GM12891 (cell line): ENCODE data around the gene DOK1.
A peak's percentile ranks its signal among the peaks of the same experiment; 100 is the strongest.

Experiments
- DNase-seq: peaks from one replicate; pipeline ENCODE4 v3.0.0; 2011; ENCODE audit warnings: low spot score; ENCODE audit not compliant: insufficient read length
- FAIRE-seq: peaks from 2 replicates; lab custom pipeline; 2011; peaks lifted over from hg19 to GRCh38; lab: Jason Lieb, UNC
- PAX5 ChIP-seq: IDR thresholded peaks from 2 replicates; pipeline ENCODE4 v1.6.1; 2011; ENCODE audit warnings: low read length, moderate library complexity, mild to moderate bottlenecking; ENCODE audit not compliant: insufficient read depth, severe bottlenecking
- POLR2A ChIP-seq: IDR thresholded peaks from 2 replicates; pipeline ENCODE4 v1.6.1; 2011; ENCODE audit warnings: low read depth, low read length, control low read depth
- POLR2AphosphoS5 ChIP-seq: IDR thresholded peaks from 2 replicates; pipeline ENCODE4 v1.6.1; 2011; ENCODE audit warnings: low read depth, low read length, control low read depth
- POU2F2 ChIP-seq: IDR thresholded peaks from 2 replicates; pipeline ENCODE4 v1.6.1; 2011; ENCODE audit warnings: low read depth, mild to moderate bottlenecking, control low read depth, low read length, moderate library complexity
- SPI1 ChIP-seq: IDR thresholded peaks from 2 replicates; pipeline ENCODE4 v1.6.1; 2011; ENCODE audit warnings: low read depth, low read length, control low read depth
- TAF1 ChIP-seq: IDR thresholded peaks from 2 replicates; pipeline ENCODE4 v1.6.1; 2011; ENCODE audit warnings: low read depth, low read length, control low read depth

Gene DOK1

DNA sequence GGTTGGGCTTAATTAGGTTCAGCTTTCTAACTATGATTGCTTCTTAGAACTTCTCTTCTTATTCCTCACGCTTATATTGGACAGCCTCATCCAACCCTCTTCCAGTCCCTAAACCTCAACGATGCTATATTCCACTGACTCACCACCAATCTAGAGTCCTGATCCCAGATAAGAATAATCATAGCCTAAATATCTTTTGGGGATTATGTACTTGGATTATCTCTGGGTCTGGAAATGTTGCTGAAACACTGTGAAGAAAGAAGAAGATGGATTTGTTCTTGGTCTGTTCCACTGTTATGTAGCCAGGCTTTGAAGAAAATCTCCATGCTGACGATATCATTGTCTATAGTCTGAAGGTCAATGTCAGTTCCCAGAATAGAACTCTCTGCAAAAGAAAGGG is 26.9 kb downstream of the DOK1 start:
- DNase-seq (no peak), FAIRE-seq (no peak)
- TF ChIP-seq SPI1 = no peak
- no peak for TF ChIP-seq TAF1
- TF ChIP-seq POLR2A = no peak
- TF ChIP-seq POU2F2 = no peak

DNA sequence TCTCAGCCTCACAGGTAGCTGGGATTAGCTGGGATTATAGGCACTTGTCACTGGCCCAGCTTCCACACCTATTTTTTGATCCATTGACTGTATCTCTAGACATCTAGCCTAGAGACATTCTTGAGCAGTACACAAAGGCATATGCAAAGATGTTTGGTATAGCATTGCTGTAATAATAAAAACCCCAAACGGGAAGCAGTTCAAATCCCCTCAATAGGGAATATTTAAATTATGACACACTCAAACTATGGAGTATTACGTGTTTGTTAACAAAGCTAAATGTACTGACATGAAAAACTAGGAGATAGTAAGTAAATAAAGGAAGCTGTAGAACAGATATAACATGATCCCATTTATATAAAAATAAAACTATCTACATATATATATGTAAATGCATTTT is 27.7 kb downstream of the DOK1 start:
- TF ChIP-seq PAX5 (no peak), POU2F2 (no peak), SPI1 (no peak), POLR2AphosphoS5 (no peak), POLR2A (no peak), TAF1 (no peak)
- DNase-seq = no peak
- FAIRE-seq = no peak

DNA sequence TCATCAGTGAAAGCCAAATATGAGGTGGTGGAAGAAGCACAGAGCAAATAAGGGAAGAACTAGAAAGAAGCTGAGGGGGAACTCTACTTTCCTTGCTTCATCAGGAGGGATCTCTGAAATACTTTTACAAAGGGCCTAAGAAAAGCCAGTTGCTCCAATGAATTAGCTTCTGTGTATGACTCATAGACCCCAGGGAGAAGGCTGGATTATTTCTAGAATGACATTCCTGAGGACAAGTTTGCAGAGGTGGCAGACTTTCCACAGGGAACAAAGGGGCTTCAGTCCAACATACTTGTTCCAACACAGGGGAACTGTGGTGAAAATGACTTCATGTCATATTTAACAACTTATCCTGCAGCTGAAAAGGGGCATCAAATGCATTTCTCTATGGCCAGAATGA is 29.0 kb downstream of the DOK1 start:
- DNase-seq (no peak), FAIRE-seq (no peak)
- TF ChIP-seq TAF1 (no peak), POU2F2 (no peak), SPI1 (no peak), POLR2A (no peak), POLR2AphosphoS5 (no peak), PAX5 (no peak)

DNA sequence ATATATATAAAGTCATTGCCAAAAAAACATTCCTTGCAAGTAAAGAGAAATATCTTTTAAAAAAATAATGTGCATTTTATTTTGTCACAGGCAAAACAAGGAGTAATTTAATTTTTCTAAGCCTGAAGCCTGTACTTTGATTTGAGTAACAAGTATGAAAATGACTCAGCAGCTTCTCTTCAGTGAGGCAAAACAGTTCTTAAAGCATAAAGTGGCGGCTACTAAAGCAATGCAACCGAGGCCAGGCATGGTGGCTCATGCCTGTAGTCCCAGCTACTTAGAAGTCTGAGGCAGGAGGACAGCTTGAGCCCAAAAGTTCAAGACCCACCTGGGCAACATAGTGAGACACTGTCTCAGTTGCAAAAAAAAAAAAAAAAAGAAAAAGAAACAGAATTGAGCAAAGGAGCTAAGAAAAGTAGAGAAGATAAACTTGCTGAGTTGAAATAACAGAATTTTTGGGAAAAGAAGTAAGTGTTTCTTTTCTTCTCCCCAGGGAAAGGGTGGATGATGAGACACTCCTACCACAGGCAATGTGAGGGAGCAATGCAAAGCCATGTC is 29.6 kb downstream of the DOK1 start:
- FAIRE-seq (peak; percentile 87), DNase-seq (no peak)
- TF ChIP-seq POLR2AphosphoS5 (no peak), TAF1 (no peak), POLR2A (no peak)

DNA sequence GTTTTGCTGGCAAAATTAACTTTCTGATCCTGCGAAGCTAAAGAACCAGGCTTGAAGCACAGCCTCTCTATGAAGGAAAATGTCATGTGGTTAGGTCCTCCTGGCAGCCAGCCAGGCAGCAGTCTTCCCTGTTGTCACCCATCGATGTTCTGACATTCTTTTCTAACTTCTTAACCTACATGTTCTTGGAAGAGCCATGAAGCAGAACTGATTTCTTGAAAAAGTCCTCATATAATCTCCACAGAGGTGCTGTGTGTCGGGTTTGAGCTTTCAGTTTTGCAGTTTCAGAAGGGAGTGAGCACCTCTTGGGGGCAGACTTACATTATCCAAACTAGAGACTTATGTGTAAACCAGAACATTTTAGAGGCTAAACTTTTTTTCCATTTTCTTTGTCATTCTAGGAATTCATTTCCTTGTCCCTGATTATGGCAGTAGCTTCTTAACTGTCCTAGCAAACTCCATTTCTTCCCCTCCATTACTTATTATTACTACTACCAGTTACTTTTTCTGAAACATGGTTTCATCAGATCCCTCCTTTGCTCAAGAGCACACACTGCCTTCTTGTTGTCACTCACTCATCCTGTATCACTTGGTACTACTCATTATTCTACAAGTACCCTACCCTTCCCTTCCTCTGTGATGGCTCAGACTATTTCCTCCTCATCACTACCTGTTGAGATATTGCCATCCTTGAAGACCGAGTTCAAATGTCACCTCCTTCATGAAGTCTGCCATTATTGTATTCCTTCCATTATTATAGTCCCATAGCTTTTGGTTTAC is 31.1 kb downstream of the DOK1 start:
- TF ChIP-seq PAX5 (no peak), SPI1 (no peak), TAF1 (no peak), POLR2AphosphoS5 (no peak), POLR2A (no peak), POU2F2 (no peak)
- no peak for DNase-seq
- FAIRE-seq = peak; percentile 75

DNA sequence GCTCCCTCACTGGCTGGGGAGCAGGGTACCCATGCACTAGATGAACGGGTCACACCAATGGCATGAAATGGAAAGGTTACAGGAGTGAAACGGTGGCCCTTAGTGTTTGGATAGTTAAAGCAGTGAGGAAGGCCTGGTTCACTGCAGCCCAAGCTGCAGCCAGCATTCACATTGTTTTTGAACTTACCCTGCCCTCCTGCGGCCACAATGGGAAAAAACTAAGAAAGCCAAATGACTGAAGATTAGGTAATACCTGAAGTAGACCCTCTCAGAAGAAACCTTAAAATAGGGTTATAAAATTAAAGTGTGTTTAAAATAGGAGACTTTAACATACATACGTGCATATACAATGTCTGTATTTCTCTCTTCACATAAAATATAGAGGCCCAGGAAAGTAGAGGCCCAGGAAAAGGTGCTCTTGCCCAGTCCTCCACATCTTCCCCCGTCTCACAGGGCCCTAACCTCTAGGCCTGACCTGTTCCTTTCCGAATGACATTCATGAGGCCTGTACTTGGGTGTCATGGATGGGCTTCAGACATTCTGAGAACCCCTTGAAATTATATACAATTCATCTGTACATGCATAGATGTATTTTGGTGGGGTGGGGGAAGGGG is 33.3 kb downstream of the DOK1 start:
- FAIRE-seq (peak; percentile 90), DNase-seq (no peak)
- TF ChIP-seq PAX5 (no peak), POU2F2 (no peak), TAF1 (no peak), SPI1 (peak; percentile 12; the same call in 1 of the 2 replicates)

DNA sequence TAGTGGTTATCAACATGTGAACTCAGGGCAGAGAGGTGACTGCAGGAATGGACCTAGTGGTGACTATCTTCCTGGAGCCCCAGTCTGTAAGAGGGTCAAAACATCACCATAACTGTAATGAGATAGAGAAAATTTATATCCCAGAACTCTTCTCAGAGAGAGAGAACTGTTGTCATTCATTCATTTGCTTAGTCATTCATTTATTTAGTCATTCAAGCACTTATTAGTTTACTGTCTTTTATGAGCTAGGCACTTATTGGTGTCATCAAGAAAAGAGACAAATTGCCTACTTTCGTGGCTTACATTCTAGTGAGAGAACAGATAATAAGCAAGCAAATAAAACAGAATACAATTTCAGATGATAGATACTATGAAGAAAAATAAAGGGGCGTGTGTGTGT is 34.1 kb downstream of the DOK1 start:
- TF ChIP-seq SPI1 (no peak), POLR2AphosphoS5 (no peak), TAF1 (no peak), POU2F2 (no peak), POLR2A (no peak), PAX5 (no peak)
- FAIRE-seq = no peak
- DNase-seq = no peak

DNA sequence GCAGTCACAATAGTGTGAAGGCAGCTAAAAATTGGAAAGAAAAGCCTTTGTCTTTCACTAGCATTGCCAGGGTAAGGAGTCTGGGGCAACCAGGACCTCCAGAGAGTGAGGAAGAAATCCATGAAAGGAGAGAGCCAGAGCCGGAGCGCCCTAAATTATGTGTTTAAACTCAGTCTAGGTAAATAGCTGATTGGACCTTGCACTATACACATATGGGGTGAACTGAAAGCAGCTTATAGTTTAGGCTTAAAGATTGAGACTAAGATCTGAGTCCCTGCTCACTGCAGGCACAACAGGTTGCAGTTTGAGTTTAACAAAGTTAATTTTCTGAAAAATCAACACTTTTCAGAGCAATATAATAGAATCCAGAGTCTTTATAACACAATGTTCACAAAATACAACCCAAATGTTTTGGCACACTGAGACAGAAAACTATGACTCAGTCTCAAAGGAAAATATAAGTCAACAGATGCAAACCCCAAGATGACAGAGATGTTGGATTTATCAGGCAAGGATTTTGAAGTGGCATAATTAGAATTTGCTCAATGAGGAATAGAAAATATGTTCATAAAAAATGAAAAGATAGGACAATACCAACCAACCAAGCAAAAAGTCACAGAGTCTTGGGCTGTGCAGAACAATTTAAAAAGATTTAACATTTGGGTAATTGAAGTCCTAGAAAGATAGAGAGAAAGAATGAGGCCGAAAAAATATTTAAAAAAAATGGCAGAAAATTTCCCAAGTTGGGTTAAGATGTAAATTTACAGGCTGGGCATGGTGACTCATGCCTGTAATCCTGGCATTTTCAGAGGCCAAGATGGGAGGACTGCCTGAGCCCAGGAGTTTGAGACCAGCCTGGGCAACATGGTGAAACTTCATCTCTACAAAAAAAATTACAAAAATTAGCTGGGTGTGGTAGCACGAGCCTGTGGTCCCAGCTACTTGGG is 39.6 kb downstream of the DOK1 start:
- no peak for TF ChIP-seq POLR2A
- TF ChIP-seq TAF1 = no peak
- no peak for TF ChIP-seq SPI1
- TF ChIP-seq POLR2AphosphoS5 = no peak
- no peak for TF ChIP-seq PAX5
- no peak for TF ChIP-seq POU2F2
- DNase-seq (no peak), FAIRE-seq (no peak)

DNA sequence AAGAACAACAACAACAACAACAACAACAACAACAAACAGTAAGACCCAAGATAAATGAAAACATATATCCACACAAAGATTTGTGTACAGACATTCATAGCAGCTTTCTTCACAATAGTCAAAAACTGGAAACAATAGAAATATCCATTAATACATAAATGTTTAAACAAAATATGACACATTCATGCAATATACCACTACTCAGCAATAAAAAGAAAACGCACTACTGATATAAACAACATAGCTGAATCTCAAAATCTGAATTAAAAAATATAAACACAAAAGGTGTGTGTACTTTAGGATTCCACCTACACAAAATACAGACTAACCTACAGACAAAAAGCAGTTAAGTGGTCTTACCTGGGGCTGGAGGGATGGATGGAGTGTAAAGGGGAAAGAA is 42.1 kb downstream of the DOK1 start:
- no peak for DNase-seq
- FAIRE-seq = no peak
- no peak for TF ChIP-seq TAF1
- TF ChIP-seq SPI1 = no peak
- no peak for TF ChIP-seq POLR2A
- TF ChIP-seq POU2F2 = no peak
- TF ChIP-seq POLR2AphosphoS5 = no peak

DNA sequence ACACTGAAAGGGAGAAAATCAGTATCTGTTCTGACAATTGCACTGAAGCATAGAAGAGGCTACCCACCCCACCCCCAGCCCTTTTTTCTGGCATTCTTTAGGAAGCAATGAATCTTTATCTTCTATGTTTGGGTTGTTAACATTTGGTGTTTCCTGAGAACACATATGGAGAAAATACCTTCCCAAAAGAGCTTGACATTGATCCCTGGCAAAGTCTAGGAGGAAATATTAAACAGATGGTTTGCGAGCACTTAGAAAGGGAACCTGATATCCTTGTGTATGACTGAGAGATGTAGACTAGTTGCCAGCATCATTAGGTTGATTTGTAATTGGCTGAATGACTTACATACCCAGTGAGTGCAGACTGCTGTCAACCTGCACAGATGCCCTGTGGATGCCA is 42.9 kb downstream of the DOK1 start:
- DNase-seq (no peak), FAIRE-seq (no peak)
- TF ChIP-seq POU2F2 (no peak), PAX5 (no peak), SPI1 (no peak), POLR2AphosphoS5 (no peak), TAF1 (no peak), POLR2A (no peak)
